Liver (tissue), 9 donors: ENCODE data around the gene UTRN. TPM values are rescaled to one million over a fixed set of nuclear protein-coding genes. Genes with fewer than 3 reads are reported as not detected.
A peak's percentile ranks its signal among the peaks of the same experiment; 100 is the strongest.

Experiments
- DNase-seq: peaks from one replicate; pipeline ENCODE4 v3.0.0-alpha.2; 2017; ENCODE audit warnings: low spot score
- H3K27ac ChIP-seq, 2 donors: one replicate each; pipeline ENCODE4 v1.7.0; 2013; ENCODE audit warnings: inconsistent platforms in 2 of 2, low read length in 2 of 2, control low read depth in 1 of 2, low read depth in 1 of 2, mild to moderate bottlenecking in 1 of 2
- H3K27me3 ChIP-seq, 4 donors: one replicate each; pipeline versions ENCODE4 v1.6.1 to v1.7.0; 2013; ENCODE audit warnings: low read length in 3 of 4, inconsistent platforms in 1 of 4, mild to moderate bottlenecking in 1 of 4, moderate library complexity in 1 of 4; ENCODE audit not compliant: control insufficient read depth in 4 of 4, insufficient read depth in 4 of 4
- H3K36me3 ChIP-seq, 4 donors: one replicate each; pipeline versions ENCODE4 v1.6.1 to v1.7.0; 2013; ENCODE audit warnings: low read length in 3 of 4, mild to moderate bottlenecking in 3 of 4, low read depth in 1 of 4, moderate library complexity in 1 of 4; ENCODE audit not compliant: control insufficient read depth in 4 of 4, insufficient read depth in 3 of 4
- H3K4me1 ChIP-seq, 4 donors: one replicate each; pipeline versions ENCODE4 v1.6.1 to v1.7.0; 2013; ENCODE audit warnings: low read length in 3 of 4, mild to moderate bottlenecking in 3 of 4, moderate library complexity in 1 of 4; ENCODE audit not compliant: control insufficient read depth in 4 of 4, insufficient read depth in 4 of 4
- H3K4me3 ChIP-seq, 3 donors: one replicate each; pipeline versions ENCODE4 v1.6.1 to v1.7.0; 2013; ENCODE audit warnings: low read length in 3 of 3, control low read depth in 1 of 3, low read depth in 1 of 3, mild to moderate bottlenecking in 1 of 3
- H3K9ac ChIP-seq, 2 donors: one replicate each; pipeline ENCODE4 v1.7.0; 2013; ENCODE audit warnings: low read length in 2 of 2, mild to moderate bottlenecking in 2 of 2, moderate library complexity in 2 of 2, control low read depth in 1 of 2, low read depth in 1 of 2
- H3K9me3 ChIP-seq, 4 donors: one replicate each; pipeline versions ENCODE4 v1.6.1 to v1.7.0; 2013; ENCODE audit warnings: low read length in 3 of 4; ENCODE audit not compliant: control insufficient read depth in 4 of 4
- FOXA1 ChIP-seq: IDR thresholded peaks from 2 replicates; pipeline ENCODE4 v1.6.1; 2016; ENCODE audit warnings: antibody characterized with exemption
- FOXA2 ChIP-seq: IDR thresholded peaks from 2 replicates; pipeline ENCODE4 v1.6.1; 2016; ENCODE audit warnings: antibody characterized with exemption
- GABPA ChIP-seq, 2 donors: IDR thresholded peaks in 1 of 2; conservative IDR thresholded peaks in 1 of 2; 2 replicates each; pipeline ENCODE4 v1.6.1; 2016; ENCODE audit warnings: antibody characterized with exemption in 2 of 2, mild to moderate bottlenecking in 1 of 2, moderate library complexity in 1 of 2
- HNF4A ChIP-seq, 2 donors: conservative IDR thresholded peaks; 2 replicates each; pipeline ENCODE4 v1.6.1; 2016; ENCODE audit warnings: antibody characterized with exemption in 2 of 2, mild to moderate bottlenecking in 2 of 2
- HNF4G ChIP-seq: IDR thresholded peaks from 2 replicates; pipeline ENCODE4 v1.6.1; 2016; ENCODE audit warnings: antibody characterized with exemption
- JUND ChIP-seq, 2 donors: IDR thresholded peaks; 2 replicates each; pipeline ENCODE4 v1.6.1; 2016; ENCODE audit warnings: antibody characterized with exemption in 2 of 2
- NR2F2 ChIP-seq: IDR thresholded peaks from 2 replicates; pipeline ENCODE4 v1.6.1; 2016; ENCODE audit warnings: antibody characterized with exemption
- RAD21 ChIP-seq, 2 donors: IDR thresholded peaks; 2 replicates each; pipeline ENCODE4 v1.6.1; 2016; ENCODE audit warnings: antibody characterized with exemption in 2 of 2, mild to moderate bottlenecking in 2 of 2
- RXRA ChIP-seq, 2 donors: IDR thresholded peaks; 2 replicates each; pipeline ENCODE4 v1.6.1; 2017 to 2018; ENCODE audit warnings: antibody characterized with exemption in 2 of 2, mild to moderate bottlenecking in 1 of 2
- SP1 ChIP-seq: IDR thresholded peaks from 2 replicates; pipeline ENCODE4 v1.6.1; 2018; ENCODE audit warnings: antibody characterized with exemption, mild to moderate bottlenecking
- TAF1 ChIP-seq: conservative IDR thresholded peaks from 2 replicates; pipeline ENCODE4 v1.6.1; 2016; ENCODE audit warnings: antibody characterized with exemption, mild to moderate bottlenecking
- WGBS: extraction: QIAGEN DNeasy Blood & Tissue Kit; methylation state at CpG from one replicate; pipeline ENCODE4 v1.1.7; 2013; 5-methylcytosine and 5-hydroxymethylcytosine counted together
- polyA plus RNA-seq, 2 donors: library from polyadenylated mRNA; stranded (reverse) in 1 of 2; unstranded in 1 of 2; fragments of 200-250 nt in 1 of 2; fragments of >200 nt in 1 of 2; fragmentation: Nextera tagmentation in 1 of 2; extraction: Ambion mirVana in 1 of 2; gene quantifications; one replicate each; pipeline versions ENCODE4 v1.2.1 to v1.2.3, GENCODE V29; 2013 to 2015
- total RNA-seq, 2 donors: library from RNA; depleted of rRNA; stranded (reverse); fragments of >200 nt; gene quantifications; one replicate each; pipeline ENCODE4 v1.2.3, GENCODE V29; 2014
- TF ChIP-seq, protein P1 (sequence below): IDR thresholded peaks from 2 replicates; pipeline ENCODE4 v1.6.1; 2016; ENCODE audit warnings: antibody characterized with exemption
- TF ChIP-seq, protein P2 (sequence below): fragments of 150-350 bp; IDR thresholded peaks from 2 replicates; pipeline ENCODE4 v1.5.1; 2017; ENCODE audit warnings: improper control_type of control experiment, low read depth, low read length; ENCODE audit not compliant: missing input control
- TF ChIP-seq, protein P3 (sequence below): IDR thresholded peaks from 2 replicates; pipeline ENCODE4 v1.6.1; 2016; ENCODE audit warnings: antibody characterized with exemption, mild to moderate bottlenecking
- TF ChIP-seq, protein P4 (sequence below): IDR thresholded peaks from 2 replicates; pipeline ENCODE4 v1.6.1; 2016; ENCODE audit warnings: antibody characterized with exemption
- donor health status: healthy.
- donor health status: healthy.
- donor health status: healthy.
- donor health status: healthy.
- donor health status: healthy.

The UTRN gene
- total and polyA plus RNA-seq, 4 donors: 6.9 to 83.7 (median 47.6) TPM

DNA sequence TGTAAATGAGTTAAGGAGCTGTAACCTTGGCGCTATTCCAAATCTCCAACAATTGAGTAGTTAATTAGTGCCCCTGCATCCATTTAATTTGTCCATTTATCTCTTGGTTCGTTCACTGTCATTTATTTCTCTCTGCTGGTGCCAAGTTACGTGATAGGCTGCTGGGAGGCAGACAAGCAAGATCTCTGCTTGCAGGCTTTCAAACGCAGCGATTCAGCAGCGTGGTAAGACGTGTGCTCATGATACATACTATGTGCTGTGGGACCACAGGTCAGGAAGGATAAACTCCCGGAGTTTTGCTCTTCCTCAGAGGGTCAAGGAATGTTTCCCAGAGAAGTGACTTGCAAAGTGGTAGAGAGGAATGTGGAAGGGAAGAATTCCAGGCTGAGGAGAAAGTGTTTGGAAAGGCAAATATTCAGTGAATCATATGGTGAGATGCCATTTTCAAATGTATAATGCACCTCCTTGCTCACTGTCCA, 46.4 kb downstream of the UTRN start:
- no peak for DNase-seq
- Histone ChIP-seq H3K4me3 (no peak overlapping the region), H3K27ac (no peak overlapping the region), H3K9me3 (no peaks in the 10 kb centered on the region), H3K9ac (no peak overlapping the region), H3K4me1 (peaks cover 0 to 5% (median 2%) of the 10 kb centered on the region in 4 donors), H3K36me3 (no peaks in the 10 kb centered on the region), H3K27me3 (no peaks in the 10 kb centered on the region)
- 86% methylated on average over 8 of the region's 8 CpGs for WGBS
- peak in 1 of 2 donors; percentile 21 for TF ChIP-seq RXRA (IDR thresholded peaks at IDR 0.05)
- TF ChIP-seq, protein P1, sequence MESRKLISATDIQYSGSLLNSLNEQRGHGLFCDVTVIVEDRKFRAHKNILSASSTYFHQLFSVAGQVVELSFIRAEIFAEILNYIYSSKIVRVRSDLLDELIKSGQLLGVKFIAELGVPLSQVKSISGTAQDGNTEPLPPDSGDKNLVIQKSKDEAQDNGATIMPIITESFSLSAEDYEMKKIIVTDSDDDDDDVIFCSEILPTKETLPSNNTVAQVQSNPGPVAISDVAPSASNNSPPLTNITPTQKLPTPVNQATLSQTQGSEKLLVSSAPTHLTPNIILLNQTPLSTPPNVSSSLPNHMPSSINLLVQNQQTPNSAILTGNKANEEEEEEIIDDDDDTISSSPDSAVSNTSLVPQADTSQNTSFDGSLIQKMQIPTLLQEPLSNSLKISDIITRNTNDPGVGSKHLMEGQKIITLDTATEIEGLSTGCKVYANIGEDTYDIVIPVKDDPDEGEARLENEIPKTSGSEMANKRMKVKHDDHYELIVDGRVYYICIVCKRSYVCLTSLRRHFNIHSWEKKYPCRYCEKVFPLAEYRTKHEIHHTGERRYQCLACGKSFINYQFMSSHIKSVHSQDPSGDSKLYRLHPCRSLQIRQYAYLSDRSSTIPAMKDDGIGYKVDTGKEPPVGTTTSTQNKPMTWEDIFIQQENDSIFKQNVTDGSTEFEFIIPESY: no peak

DNA sequence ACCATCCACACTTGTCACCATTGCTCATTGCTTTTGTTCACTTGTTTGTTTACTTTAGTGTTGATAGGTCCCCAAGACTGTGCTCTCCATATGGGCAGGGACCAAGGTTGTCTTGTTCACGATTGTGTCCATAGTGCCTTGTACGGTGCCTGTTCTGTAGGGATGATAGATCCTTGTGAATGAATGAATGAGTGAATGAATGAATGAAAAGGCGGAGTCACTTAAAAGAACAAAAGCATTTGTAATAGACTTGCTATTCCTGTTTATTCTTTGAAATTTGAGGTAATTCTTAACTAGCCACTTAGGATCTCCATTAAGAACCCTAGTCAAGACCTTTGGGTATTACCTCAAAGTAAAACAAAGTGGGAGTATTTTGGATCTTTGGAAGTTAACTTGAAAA, 47.0 kb downstream of the UTRN start:
- H3K9ac ChIP-seq: no peak overlapping the region
- H3K9me3 ChIP-seq: no peaks in the 10 kb centered on the region
- H3K4me3 ChIP-seq: no peak overlapping the region
- no peaks in the 10 kb centered on the region for H3K36me3 ChIP-seq
- H3K27ac ChIP-seq: no peak overlapping the region
- no peaks in the 10 kb centered on the region for H3K27me3 ChIP-seq
- TF ChIP-seq, protein P2, sequence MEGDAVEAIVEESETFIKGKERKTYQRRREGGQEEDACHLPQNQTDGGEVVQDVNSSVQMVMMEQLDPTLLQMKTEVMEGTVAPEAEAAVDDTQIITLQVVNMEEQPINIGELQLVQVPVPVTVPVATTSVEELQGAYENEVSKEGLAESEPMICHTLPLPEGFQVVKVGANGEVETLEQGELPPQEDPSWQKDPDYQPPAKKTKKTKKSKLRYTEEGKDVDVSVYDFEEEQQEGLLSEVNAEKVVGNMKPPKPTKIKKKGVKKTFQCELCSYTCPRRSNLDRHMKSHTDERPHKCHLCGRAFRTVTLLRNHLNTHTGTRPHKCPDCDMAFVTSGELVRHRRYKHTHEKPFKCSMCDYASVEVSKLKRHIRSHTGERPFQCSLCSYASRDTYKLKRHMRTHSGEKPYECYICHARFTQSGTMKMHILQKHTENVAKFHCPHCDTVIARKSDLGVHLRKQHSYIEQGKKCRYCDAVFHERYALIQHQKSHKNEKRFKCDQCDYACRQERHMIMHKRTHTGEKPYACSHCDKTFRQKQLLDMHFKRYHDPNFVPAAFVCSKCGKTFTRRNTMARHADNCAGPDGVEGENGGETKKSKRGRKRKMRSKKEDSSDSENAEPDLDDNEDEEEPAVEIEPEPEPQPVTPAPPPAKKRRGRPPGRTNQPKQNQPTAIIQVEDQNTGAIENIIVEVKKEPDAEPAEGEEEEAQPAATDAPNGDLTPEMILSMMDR: no peak
- no peak for TF ChIP-seq RAD21 (IDR thresholded peaks at IDR 0.05)
- no peak for TF ChIP-seq RXRA (IDR thresholded peaks at IDR 0.05)
- TF ChIP-seq GABPA (IDR thresholded peaks at IDR 0.05 in 1 of 2, conservative IDR thresholded peaks at IDR 0.05 in 1 of 2): no peak
- no peak for TF ChIP-seq SP1
- TF ChIP-seq NR2F2: no peak
- TF ChIP-seq HNF4A (conservative IDR thresholded peaks at IDR 0.05): no peak
- TF ChIP-seq, protein P3, sequence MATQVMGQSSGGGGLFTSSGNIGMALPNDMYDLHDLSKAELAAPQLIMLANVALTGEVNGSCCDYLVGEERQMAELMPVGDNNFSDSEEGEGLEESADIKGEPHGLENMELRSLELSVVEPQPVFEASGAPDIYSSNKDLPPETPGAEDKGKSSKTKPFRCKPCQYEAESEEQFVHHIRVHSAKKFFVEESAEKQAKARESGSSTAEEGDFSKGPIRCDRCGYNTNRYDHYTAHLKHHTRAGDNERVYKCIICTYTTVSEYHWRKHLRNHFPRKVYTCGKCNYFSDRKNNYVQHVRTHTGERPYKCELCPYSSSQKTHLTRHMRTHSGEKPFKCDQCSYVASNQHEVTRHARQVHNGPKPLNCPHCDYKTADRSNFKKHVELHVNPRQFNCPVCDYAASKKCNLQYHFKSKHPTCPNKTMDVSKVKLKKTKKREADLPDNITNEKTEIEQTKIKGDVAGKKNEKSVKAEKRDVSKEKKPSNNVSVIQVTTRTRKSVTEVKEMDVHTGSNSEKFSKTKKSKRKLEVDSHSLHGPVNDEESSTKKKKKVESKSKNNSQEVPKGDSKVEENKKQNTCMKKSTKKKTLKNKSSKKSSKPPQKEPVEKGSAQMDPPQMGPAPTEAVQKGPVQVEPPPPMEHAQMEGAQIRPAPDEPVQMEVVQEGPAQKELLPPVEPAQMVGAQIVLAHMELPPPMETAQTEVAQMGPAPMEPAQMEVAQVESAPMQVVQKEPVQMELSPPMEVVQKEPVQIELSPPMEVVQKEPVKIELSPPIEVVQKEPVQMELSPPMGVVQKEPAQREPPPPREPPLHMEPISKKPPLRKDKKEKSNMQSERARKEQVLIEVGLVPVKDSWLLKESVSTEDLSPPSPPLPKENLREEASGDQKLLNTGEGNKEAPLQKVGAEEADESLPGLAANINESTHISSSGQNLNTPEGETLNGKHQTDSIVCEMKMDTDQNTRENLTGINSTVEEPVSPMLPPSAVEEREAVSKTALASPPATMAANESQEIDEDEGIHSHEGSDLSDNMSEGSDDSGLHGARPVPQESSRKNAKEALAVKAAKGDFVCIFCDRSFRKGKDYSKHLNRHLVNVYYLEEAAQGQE: no peak
- TF ChIP-seq FOXA1: no peak
- TF ChIP-seq TAF1: no peak
- no peak for TF ChIP-seq HNF4G
- TF ChIP-seq, protein P4, sequence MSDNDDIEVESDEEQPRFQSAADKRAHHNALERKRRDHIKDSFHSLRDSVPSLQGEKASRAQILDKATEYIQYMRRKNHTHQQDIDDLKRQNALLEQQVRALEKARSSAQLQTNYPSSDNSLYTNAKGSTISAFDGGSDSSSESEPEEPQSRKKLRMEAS: no peak
- TF ChIP-seq JUND (IDR thresholded peaks at IDR 0.05): no peak
- no peak for TF ChIP-seq FOXA2
- H3K4me1 ChIP-seq: peaks cover 0 to 5% (median 2%) of the 10 kb centered on the region in 4 donors
- WGBS: 96% methylated on average over 3 of the region's 3 CpGs
- no peak for DNase-seq
